Right lobe of liver (tissue), 6 donors: ENCODE results near the gene ARFIP1. TPM values are rescaled to one million over a fixed set of nuclear protein-coding genes. Genes with fewer than 3 reads are reported as not detected.
"Not testable (repeated sequence)": the region's sequence is repeated elsewhere in the genome, so short reads cannot be mapped to it uniquely, and the experiment has no call there.

Source experiments
- ATAC-seq, 4 donors: fragments of 200-7000 bp; cut with Tn5 transposase; one replicate each; pipeline ENCODE4 v1.9.1; 2020; ENCODE audit warnings: mild to moderate bottlenecking in 4 of 4, moderate library complexity in 4 of 4
- DNase-seq, 3 donors: peaks; one replicate each; pipeline ENCODE4 v3.0.0-alpha.2; 2020
- H3K27ac ChIP-seq, 3 donors: fragments of 200-600 bp; one replicate each; pipeline ENCODE4 v1.8.0; 2022
- H3K27me3 ChIP-seq, 2 donors: fragments of 200-600 bp; one replicate each; pipeline ENCODE4 v1.8.0; 2022
- H3K36me3 ChIP-seq, 4 donors: fragments of 200-600 bp; sonication (generic) in 1 of 4; one replicate each; pipeline versions ENCODE4 v1.5.1 to v1.8.0; 2017 to 2022; ENCODE audit warnings: control low read depth in 1 of 4
- H3K4me1 ChIP-seq, 4 donors: fragments of 200-600 bp; sonication (generic) in 1 of 4; one replicate each; pipeline versions ENCODE4 v1.5.1 to v1.8.0; 2017 to 2022; ENCODE audit warnings: control low read depth in 1 of 4
- H3K4me3 ChIP-seq, 3 donors: fragments of 200-600 bp; one replicate each; pipeline ENCODE4 v1.8.0; 2022
- H3K9me3 ChIP-seq, 4 donors: fragments of 200-600 bp; sonication (generic) in 1 of 4; one replicate each; pipeline versions ENCODE4 v1.5.1 to v1.8.0; 2017 to 2022; ENCODE audit warnings: control low read depth in 1 of 4
- POLR2A ChIP-seq: fragments of 450-650 bp; IDR thresholded peaks from one replicate; pipeline ENCODE4 v1.6.1; 2017; ENCODE audit warnings: antibody characterized with exemption, mild to moderate bottlenecking
- WGBS: methylation state at CpG from one replicate; pipeline ENCODE4 v1.1.6; 2018; ENCODE audit warnings: low coverage, low lambda C conversion rate; ENCODE audit not compliant: insufficient coverage; ENCODE audit errors: missing lambda C conversion rate; 5-methylcytosine and 5-hydroxymethylcytosine counted together
- intact Hi-C, 2 donors: fragments of 100-400 bp; cut with DNase I; formaldehyde crosslinking; loops; one replicate each; pipeline versions ENCODE4 v1.11.2 to v1.14.1; 2022
- total RNA-seq, 6 experiments: library from RNA; depleted of rRNA in 2 of 6; stranded (reverse); fragments of >200 nt in 2 of 6; fragmentation: NEBNext Ultra II Directional in 3 of 6; extraction: Animal tissue kit (Norgen Biotek cat#: 25700) in 3 of 6; gene quantifications; one replicate each; pipeline versions ENCODE4 v1.1.0 to v1.2.4, GENCODE V29; 2016 to 2023
- TF ChIP-seq, protein P1 (sequence below), 4 donors: fragments of 200-600 bp in 3 of 4; fragments of 450-650 bp in 1 of 4; IDR thresholded peaks; one replicate each; pipeline versions ENCODE4 v1.5.1 to v1.8.0; 2016 to 2022; ENCODE audit warnings: antibody characterized with exemption in 4 of 4, mild to moderate bottlenecking in 2 of 4
- donor health status: DM: no; HTN: yes; CAD: no.
- donor health status: DM: no; HTN: no; CAD: no.
- donor health status: DM: no; HTN: no; CAD: no.
- donor health status: DM: no; HTN: yes; CAD: no.
- donor health status: DM: no; HTN: yes; CAD: no.

Gene ARFIP1
- total RNA-seq, 6 experiments from 2014 or later, result 9.1 to 19.9 (median 14.1) TPM

DNA sequence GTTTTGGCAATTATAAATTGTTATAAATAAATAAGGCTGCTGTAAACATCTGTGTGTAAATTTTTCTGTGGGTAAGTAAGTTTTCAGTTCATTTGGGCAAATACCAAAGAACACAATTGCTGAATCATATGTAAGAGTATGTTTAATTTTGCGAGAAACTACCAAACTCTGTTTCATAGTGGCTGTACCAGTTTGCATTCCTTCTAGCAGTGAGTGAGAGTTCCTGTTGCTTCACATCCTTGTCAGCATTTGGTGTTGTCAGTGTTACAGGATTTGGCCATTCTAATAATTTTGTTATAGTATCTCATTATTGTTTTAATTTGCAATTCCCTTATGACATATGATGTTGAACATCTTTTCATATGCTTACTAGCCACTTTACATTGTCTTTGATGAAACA lies 48.4 kb downstream of the ARFIP1 start:
- WGBS, result 91% methylated on average over 1 of the region's 1 CpG
- intact Hi-C loops, result no loop called here

DNA sequence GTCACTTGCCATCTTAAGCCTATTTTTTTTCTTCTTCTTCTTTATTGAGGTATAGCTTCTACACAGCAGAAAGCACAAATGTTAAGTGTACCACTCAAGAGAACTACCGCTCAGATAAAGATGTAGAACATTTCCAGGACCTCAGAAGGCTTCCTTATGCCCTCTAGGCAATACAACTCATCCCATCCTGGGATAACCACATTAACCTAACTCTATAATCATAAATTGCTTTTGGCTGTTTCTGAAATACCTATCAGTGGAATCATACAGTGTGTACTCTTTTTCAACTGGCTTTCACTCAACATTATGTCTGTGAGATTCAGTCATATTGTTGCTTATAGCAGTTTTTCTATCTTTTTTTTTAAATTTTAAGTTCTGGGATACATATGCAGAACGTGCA lies 51.7 kb downstream of the ARFIP1 start:
- no peaks in the 10 kb centered on the region for H3K27me3 ChIP-seq
- H3K4me3 ChIP-seq, result no peak overlapping the region
- no peak overlapping the region for H3K27ac ChIP-seq
- H3K36me3 ChIP-seq, result peaks cover 0 to 2% (median 0%) of the 10 kb centered on the region in 4 donors
- intact Hi-C loops, result no loop called here
- DNase-seq, result no peak
- WGBS, result 92% methylated on average over 2 of the region's 2 CpGs
- H3K4me1 ChIP-seq, result no peaks in the 10 kb centered on the region
- no peak for ATAC-seq
- no peak for TF ChIP-seq POLR2A
- TF ChIP-seq, protein P1, sequence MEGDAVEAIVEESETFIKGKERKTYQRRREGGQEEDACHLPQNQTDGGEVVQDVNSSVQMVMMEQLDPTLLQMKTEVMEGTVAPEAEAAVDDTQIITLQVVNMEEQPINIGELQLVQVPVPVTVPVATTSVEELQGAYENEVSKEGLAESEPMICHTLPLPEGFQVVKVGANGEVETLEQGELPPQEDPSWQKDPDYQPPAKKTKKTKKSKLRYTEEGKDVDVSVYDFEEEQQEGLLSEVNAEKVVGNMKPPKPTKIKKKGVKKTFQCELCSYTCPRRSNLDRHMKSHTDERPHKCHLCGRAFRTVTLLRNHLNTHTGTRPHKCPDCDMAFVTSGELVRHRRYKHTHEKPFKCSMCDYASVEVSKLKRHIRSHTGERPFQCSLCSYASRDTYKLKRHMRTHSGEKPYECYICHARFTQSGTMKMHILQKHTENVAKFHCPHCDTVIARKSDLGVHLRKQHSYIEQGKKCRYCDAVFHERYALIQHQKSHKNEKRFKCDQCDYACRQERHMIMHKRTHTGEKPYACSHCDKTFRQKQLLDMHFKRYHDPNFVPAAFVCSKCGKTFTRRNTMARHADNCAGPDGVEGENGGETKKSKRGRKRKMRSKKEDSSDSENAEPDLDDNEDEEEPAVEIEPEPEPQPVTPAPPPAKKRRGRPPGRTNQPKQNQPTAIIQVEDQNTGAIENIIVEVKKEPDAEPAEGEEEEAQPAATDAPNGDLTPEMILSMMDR (IDR thresholded peaks at IDR 0.05), result no peak
- no peaks in the 10 kb centered on the region for H3K9me3 ChIP-seq

More for the DNA sequence above, 48.4 kb downstream of the ARFIP1 start:
- Histone ChIP-seq H3K9me3 (no peaks in the 10 kb centered on the region), H3K27me3 (no peaks in the 10 kb centered on the region), H3K27ac (no peak overlapping the region), H3K36me3 (no peaks in the 10 kb centered on the region), H3K4me1 (no peaks in the 10 kb centered on the region), H3K4me3 (no peak overlapping the region)
- ATAC-seq (no peak), DNase-seq (no peak)
- no peak for TF ChIP-seq POLR2A
- TF ChIP-seq, protein P1 (IDR thresholded peaks at IDR 0.05), result no peak

DNA sequence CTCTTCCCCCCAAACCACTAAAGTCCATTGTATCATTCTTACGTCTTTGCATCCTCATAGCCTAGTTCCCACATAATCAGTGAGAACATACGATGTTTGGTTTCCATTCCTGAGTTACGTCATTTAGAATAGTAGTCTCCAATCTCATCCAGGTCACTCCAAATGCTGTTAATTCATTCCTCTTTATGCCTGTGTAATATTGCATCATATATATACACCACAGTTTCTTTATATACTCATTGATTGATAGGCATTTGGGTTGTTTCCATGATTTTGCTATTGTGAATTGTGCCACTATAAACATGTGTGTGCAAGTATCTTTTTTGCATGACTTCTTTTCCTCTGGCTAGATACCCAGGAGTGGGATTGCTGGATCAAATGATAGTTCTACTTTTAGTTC lies 57.2 kb downstream of the ARFIP1 start:
- intact Hi-C loops, result no loop called here
- no peaks in the 10 kb centered on the region for H3K27me3 ChIP-seq

DNA sequence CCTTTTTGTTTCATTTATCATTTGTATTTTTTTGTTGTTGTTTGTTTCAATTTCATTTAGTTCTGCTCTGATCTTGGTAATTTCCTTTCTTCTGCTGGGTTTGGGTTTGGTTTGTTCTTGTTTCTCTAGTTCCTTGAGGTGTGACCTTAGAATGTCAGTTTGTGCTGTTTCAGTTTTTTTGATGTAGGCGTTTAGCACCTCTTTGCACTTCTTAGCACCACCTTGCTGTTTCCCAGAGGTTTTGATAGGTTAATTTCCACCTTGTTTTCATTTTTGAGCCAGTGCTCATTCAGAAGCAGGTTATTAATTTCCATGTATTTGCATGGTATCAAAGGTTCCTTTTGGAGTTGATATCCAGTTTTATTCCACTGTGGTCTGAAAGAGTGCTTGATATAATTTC lies 60.0 kb downstream of the ARFIP1 start:
- not testable (repeated sequence) for H3K4me3 ChIP-seq, H3K36me3 ChIP-seq, ATAC-seq, H3K27me3 ChIP-seq, H3K4me1 ChIP-seq, DNase-seq, H3K27ac ChIP-seq, H3K9me3 ChIP-seq
- intact Hi-C loops, result loop anchor here in 1 of 2 donors (10.0 kb wide), 1 partner anchor 245 kb away; no protein-coding TSS in a partner anchor
- WGBS, result 75% methylated on average over 1 of the region's 1 CpG

More for the DNA sequence above, 57.2 kb downstream of the ARFIP1 start:
- Histone ChIP-seq H3K4me3 (no peak overlapping the region), H3K9me3 (no peaks in the 10 kb centered on the region), H3K27ac (no peak overlapping the region), H3K36me3 (peaks cover 0 to 2% (median 0%) of the 10 kb centered on the region in 4 donors), H3K4me1 (no peaks in the 10 kb centered on the region)
- TF ChIP-seq, protein P1 (IDR thresholded peaks at IDR 0.05), result no peak
- no peak for TF ChIP-seq POLR2A
- DNase-seq (no peak), ATAC-seq (no peak)
- whole genome bisulfite sequencing, result 89% methylated on average over 3 of the region's 3 CpGs

DNA sequence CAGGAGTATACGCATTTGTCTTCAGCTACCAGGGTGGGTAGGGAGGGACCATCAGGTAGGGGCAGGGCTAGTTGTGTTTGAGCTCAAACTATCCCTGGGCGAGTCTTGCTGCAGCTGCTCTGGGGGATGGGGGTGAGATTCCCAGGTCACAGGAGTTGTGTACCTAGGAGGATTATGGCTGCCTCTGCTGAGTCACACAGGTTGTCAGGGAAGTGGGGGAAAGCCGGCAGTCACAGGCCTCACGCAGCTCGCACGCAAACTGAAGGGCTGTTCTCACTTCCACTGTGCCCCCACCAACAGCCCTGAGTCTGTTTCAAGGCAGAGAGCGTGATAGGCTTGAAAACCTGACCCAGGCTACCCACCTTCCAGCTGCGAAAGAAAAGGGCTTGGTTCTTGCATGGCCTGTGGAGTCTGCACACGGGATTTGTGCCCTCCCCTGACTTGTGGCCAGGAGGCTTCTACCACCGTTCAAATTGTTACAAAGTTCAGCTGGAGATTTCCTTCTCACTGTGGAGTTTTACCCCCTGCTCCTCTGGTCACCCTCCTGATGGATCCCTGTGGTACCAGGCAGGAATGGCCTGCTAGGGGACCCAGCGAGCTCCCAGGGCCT lies 63.8 kb downstream of the ARFIP1 start:
- ATAC-seq (no peak), DNase-seq (no peak)
- no peak overlapping the region for H3K4me3 ChIP-seq
- H3K4me1 ChIP-seq, result no peaks in the 10 kb centered on the region
- 48% methylated on average over 2 of the region's 11 CpGs for WGBS
- intact Hi-C loops, result loop anchor here in 1 of 2 donors (10.0 kb wide), 1 partner anchor 241 kb away; no protein-coding TSS in a partner anchor
- H3K36me3 ChIP-seq, result no peaks in the 10 kb centered on the region
- H3K27me3 ChIP-seq, result no peaks in the 10 kb centered on the region
- TF ChIP-seq POLR2A, result no peak
- TF ChIP-seq, protein P1 (IDR thresholded peaks at IDR 0.05), result no peak
- H3K27ac ChIP-seq, result no peak overlapping the region
- H3K9me3 ChIP-seq, result no peaks in the 10 kb centered on the region
